Measurements from ENCODE around the gene PRPF8.
"Not testable (repeated sequence)": the region's sequence is repeated elsewhere in the genome, so short reads cannot be mapped to it uniquely, and the experiment has no call there.

The PRPF8 gene

DNA sequence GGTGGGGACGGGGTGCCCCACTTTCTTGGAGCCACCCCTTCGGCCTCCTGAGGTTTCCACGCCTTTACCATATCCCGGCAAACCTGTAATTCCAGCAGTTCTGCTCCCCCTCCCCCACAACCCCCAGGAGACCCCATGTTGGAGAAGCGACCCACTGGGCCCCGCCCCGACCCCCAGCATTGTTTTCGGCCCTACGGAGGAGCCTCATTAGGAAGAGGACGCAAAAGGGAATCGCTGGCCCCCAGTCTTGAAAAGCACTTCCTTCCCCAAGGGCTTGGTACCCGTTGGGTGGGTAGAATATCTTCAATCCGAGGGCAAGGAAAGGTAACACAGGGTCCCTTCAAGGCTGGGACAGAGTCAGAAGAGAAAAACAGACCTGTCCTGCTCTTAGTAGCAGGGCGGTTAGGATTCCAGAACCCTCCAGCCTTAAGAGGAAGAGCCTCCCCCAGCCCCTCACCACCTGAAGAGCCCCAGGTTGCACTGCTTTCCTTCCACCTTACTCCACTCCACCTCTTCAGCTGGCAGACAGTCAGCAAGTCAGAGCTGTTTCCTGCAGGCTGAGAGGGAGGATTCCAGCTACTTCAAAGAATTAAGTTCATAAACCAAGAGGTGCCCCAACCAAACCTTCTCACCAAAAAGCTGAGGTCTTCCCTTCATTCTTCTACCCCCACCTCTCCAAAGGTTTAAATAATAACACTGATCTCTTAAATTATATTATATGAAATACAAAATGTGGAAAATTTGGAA, 26.3 kb upstream of the PRPF8 start:
- no peak overlapping the region for H3K27ac Mint-ChIP-seq

DNA sequence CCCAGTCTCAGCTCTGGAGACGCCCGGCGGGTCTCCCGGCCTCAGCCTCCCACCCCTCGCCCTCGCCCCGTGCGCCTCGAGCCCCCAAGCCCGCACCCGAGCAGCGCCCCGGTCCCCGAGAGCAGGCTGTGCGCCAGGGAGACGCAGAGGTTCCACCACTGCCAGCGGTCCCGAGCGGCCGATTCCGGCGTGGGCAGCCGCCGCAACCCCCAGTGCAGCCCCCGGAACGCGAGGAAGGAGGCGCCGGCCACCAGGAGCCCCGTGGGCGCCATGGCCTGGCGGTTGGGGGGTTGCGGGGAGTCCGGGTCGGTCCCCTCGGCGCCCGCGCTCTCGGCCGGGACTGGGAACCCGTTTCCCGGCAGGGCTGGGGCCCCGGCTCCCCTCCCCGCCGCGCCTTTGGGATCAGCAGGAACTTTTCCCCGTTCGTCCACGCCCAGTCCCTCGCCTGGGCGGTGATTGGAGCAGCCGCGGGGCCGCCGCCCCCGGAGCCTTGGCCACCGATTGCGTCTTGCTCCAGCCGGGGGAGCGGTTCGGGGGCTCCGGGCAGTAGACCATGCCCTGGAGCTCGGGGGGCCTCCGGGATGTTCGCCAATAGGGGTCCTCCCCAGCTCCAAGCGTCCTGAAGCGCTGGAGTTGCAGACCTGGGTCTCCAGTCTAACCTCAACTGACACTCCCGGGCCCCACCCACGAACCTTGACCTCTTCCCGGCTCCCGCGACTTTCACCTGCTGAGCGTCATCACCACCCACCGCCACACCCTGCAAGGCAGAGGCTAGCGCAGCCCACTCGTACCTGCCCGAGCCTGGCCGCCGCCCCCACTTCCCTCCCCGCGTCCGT, 25.5 kb upstream of the PRPF8 start, which contains the start of gene TLCD2:
TLCD2 (minus strand) TSS at position 407 of the 836 bp plus-strand sequence; CDS start at position 272, 135 bp downstream.
- H3K9me3 Mint-ChIP-seq: no peaks in the 10 kb centered on the region
- peaks cover 8% of the 10 kb centered on the region for H3K36me3 Mint-ChIP-seq (ENCODE audit: low read depth)
- H3K4me3 Mint-ChIP-seq: peak within 1 kb of the TSS; percentile 37
- no peak within 1 kb of the TSS for H3K27ac Mint-ChIP-seq
- H3K27me3 Mint-ChIP-seq: peaks cover 41% of the 10 kb centered on the region
- peaks cover 27% of the 10 kb centered on the region for H3K4me1 Mint-ChIP-seq (ENCODE audit: low read depth)

More for the DNA sequence above, 26.3 kb upstream of the PRPF8 start:
- H3K4me3 Mint-ChIP-seq: peak overlapping the region; percentile 37
- peaks cover 36% of the 10 kb centered on the region for H3K27me3 Mint-ChIP-seq
- peaks cover 8% of the 10 kb centered on the region for H3K36me3 Mint-ChIP-seq (ENCODE audit: low read depth)
- no peaks in the 10 kb centered on the region for H3K9me3 Mint-ChIP-seq
- H3K4me1 Mint-ChIP-seq (ENCODE audit: low read depth): peaks cover 27% of the 10 kb centered on the region

GRCh38 chr17:1709403-1709951, 24.8 kb upstream of the PRPF8 start:
- Mint-ChIP-seq H3K4me1 (ENCODE audit: low read depth) (peaks cover 24% of the 10 kb centered on the region), H3K27ac (no peak overlapping the region), H3K9me3 (no peaks in the 10 kb centered on the region), H3K36me3 (ENCODE audit: low read depth) (peaks cover 8% of the 10 kb centered on the region), H3K27me3 (peaks cover 45% of the 10 kb centered on the region), H3K4me3 (peak overlapping the region; percentile 23)

DNA sequence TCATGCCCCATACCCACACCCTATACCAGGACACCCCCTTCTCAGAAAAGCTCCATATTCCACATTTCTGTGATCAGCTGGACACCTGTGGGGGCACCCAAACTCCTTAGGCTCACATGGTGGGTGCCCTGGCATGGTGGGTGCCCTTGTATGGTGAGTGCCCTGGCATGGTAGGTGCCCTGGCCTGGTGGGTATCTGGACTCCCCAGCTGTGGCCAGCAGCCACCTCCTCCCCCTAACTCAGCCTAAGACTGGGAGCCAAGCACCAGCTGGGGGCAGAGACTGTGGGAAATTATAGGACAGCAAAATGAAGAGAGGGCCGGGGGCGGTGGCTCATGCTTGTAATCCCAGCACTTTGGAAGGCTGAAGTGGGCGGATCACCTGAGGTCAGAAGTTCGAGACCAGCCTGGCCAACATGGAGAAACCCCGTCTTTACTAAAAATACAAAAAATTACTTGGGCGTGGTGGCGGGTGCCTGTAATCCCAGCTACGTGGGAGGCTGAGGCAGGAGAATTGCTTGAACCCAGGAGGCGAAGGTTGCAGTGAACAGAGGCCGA, 24.2 kb upstream of the PRPF8 start:
- not testable (repeated sequence) for H3K9me3 Mint-ChIP-seq; H3K4me3 Mint-ChIP-seq; H3K27ac Mint-ChIP-seq; H3K36me3 Mint-ChIP-seq (ENCODE audit: low read depth)
- peaks cover 48% of the 10 kb centered on the region for H3K27me3 Mint-ChIP-seq
- peaks cover 20% of the 10 kb centered on the region for H3K4me1 Mint-ChIP-seq (ENCODE audit: low read depth)

GRCh38 chr17:1707107-1707506, 22.4 kb upstream of the PRPF8 start:
- Mint-ChIP-seq H3K27ac (no peak overlapping the region), H3K4me1 (ENCODE audit: low read depth) (peaks cover 13% of the 10 kb centered on the region), H3K36me3 (ENCODE audit: low read depth) (no peaks in the 10 kb centered on the region), H3K9me3 (no peaks in the 10 kb centered on the region), H3K27me3 (peaks cover 40% of the 10 kb centered on the region), H3K4me3 (no peak overlapping the region)

DNA sequence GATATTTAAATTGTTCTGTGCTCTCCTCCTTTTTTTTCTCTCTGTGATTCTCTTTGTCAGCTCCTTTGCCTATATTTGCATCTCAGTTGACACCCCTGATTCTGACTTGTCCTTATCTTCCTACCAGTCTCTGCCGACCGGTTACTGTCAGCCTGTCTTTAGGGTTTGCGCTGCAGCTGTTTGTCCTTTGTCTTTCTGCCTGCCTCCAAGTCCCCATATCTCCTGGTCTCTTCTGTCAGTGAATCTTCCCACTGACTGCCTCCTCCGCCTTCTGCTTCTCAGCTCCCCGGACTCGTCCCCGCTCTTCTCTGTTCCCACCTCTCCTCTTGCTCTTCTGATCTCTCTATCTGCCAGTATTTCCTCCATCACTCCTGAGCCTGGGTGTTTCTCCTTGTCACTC, 20.3 kb upstream of the PRPF8 start:
- Mint-ChIP-seq H3K4me3 (no peak overlapping the region), H3K27ac (no peak overlapping the region), H3K36me3 (ENCODE audit: low read depth) (no peaks in the 10 kb centered on the region), H3K9me3 (no peaks in the 10 kb centered on the region), H3K27me3 (peaks cover 26% of the 10 kb centered on the region), H3K4me1 (ENCODE audit: low read depth) (no peaks in the 10 kb centered on the region)

- Mint-ChIP-seq H3K4me3 (no peak overlapping the region), H3K4me1 (ENCODE audit: low read depth) (no peaks in the 10 kb centered on the region), H3K36me3 (ENCODE audit: low read depth) (no peaks in the 10 kb centered on the region), H3K27ac (no peak overlapping the region), H3K9me3 (no peaks in the 10 kb centered on the region), H3K27me3 (peaks cover 20% of the 10 kb centered on the region)
These were observed 18.4 kb upstream of the PRPF8 start for GRCh38 chr17:1703063-1703462.

DNA sequence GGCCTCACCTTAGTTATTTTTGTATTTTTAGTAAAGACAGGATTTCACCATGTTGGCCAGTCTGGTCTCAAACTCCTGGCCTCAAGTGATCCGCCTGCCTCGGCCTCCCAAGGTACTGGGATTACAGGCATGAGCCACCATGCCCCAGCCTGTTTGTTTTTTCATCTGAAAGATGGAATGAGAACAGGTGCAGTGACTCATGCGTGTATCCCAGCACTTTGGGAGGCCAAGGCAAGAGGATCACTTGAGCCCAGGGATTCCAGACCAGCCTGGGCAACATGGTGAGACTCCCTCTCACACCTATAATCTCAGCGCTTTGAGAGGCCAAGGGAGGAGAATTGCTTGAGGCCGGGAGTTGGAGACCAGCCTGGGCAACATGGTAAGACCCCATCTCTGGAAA, 15.2 kb upstream of the PRPF8 start:
- not testable (repeated sequence) for H3K36me3 Mint-ChIP-seq (ENCODE audit: low read depth); H3K4me1 Mint-ChIP-seq (ENCODE audit: low read depth); H3K27ac Mint-ChIP-seq; H3K9me3 Mint-ChIP-seq; H3K4me3 Mint-ChIP-seq; H3K27me3 Mint-ChIP-seq

DNA sequence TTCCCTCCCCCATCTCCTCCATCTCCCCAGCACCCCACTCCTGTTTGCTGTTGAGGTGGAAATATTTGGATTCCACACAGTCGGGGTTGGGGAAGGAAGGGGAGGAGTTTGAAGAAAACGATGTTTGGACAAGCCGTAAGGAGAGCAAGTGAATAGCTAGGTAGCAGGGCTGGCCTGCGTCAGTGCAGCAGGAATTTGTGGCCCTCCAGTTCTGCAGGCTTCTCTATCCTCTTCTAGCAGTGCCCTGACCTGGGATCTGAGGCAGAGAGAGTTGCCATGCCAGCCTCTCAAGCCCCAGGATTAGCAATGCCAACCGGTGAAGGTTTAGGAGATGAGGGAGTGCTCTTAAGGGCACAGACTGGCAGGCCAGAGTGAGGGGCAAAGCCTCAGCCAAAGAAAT, 13.0 kb upstream of the PRPF8 start:
- Mint-ChIP-seq H3K4me3 (no peak overlapping the region), H3K27ac (no peak overlapping the region), H3K36me3 (ENCODE audit: low read depth) (no peaks in the 10 kb centered on the region), H3K9me3 (no peaks in the 10 kb centered on the region), H3K27me3 (peaks cover 3% of the 10 kb centered on the region), H3K4me1 (ENCODE audit: low read depth) (no peaks in the 10 kb centered on the region)

DNA sequence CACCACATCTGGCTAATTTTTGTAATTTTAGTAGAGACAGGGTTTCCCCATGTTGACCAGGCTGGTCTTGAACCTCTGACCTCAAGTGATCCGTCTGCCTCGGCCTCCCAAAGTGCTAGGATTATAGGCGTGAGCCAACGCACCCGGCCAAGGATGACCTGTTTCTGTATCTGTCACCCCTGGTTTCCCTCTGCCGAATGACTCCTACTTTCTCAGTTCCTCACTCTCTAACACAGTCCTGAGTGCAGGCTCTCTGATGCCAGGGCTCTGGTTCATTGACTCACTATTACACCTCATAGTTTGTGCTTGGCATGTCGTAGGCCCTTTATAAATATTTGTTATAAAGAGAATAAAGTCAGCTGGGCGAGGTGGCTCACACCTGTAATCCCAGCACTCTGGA, 10.7 kb upstream of the PRPF8 start:
- Mint-ChIP-seq H3K9me3 (no peaks in the 10 kb centered on the region), H3K27me3 (peaks cover 3% of the 10 kb centered on the region), H3K4me3 (no peak overlapping the region), H3K27ac (no peak overlapping the region), H3K36me3 (ENCODE audit: low read depth) (no peaks in the 10 kb centered on the region), H3K4me1 (ENCODE audit: low read depth) (no peaks in the 10 kb centered on the region)

DNA sequence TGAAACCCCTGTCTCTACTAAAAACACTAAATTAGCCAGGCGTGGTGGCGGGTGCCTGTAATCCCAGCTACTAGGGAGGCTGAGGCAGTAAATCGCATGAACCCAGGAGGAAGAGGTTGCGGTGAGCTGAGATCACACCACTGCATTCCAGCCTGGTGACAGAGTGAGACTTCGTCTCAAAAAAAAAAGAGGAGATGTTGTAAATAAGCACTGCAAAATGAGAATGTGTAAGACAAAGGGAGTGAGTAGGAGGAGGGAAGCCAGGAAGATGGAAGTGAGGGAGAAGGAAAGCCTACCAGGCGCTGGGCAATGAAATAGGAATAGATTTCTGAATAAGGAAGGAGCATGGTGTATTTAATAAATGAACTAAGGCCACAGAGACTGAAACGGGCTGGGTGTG, 8.7 kb upstream of the PRPF8 start:
- Mint-ChIP-seq H3K4me3 (no peak overlapping the region), H3K9me3 (no peaks in the 10 kb centered on the region), H3K27me3 (peaks cover 3% of the 10 kb centered on the region), H3K36me3 (ENCODE audit: low read depth) (no peaks in the 10 kb centered on the region), H3K4me1 (ENCODE audit: low read depth) (no peaks in the 10 kb centered on the region), H3K27ac (no peak overlapping the region)

DNA sequence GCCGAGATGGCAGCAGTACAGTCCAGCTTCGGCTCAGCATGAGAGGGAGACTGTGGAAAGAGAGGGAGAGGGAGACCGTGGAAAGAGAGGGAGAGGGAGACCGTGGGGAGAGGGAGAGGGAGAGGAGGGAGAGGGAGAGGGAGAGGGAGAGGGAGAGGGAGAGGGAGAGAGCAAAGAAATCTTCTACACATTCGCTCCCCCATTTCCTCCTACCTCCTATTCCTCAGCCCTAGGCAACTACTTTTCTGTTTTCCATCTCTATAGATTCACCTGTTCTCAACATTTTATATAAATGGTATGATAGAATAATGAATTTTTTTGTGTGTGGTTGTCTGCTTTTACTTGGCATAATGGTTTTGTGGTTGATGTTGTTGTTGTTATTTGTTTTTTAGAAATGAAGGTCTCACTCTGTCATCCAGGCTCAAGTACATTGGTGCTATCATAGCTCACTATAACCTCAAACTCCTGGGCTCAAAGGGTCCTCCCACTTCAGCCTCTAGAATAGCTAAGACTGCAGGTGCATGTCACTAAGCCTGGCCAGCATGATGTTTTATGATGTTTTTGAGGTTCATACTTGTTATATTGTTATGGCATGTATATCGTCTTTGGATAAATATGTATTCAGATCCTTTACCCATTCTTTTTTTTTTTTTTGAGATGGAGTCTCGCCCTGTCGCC, 6.0 kb upstream of the PRPF8 start:
- no peaks in the 10 kb centered on the region for H3K9me3 Mint-ChIP-seq
- H3K27ac Mint-ChIP-seq: no peak overlapping the region
- peaks cover 3% of the 10 kb centered on the region for H3K27me3 Mint-ChIP-seq
- H3K4me1 Mint-ChIP-seq (ENCODE audit: low read depth): peaks cover 3% of the 10 kb centered on the region
- H3K36me3 Mint-ChIP-seq (ENCODE audit: low read depth): no peaks in the 10 kb centered on the region
- H3K4me3 Mint-ChIP-seq: no peak overlapping the region

- H3K4me3 Mint-ChIP-seq; H3K27ac Mint-ChIP-seq; H3K27me3 Mint-ChIP-seq; H3K36me3 Mint-ChIP-seq (ENCODE audit: low read depth); H3K9me3 Mint-ChIP-seq: not testable (repeated sequence)
- peaks cover 18% of the 10 kb centered on the region for H3K4me1 Mint-ChIP-seq (ENCODE audit: low read depth)
These were observed 3.7 kb upstream of the PRPF8 start for GRCh38 chr17:1688405-1688804.

- Mint-ChIP-seq H3K9me3 (no peaks in the 10 kb centered on the region), H3K27me3 (no peaks in the 10 kb centered on the region), H3K4me3 (no peak overlapping the region), H3K27ac (no peak overlapping the region), H3K36me3 (ENCODE audit: low read depth) (peaks cover 32% of the 10 kb centered on the region), H3K4me1 (ENCODE audit: low read depth) (peaks cover 37% of the 10 kb centered on the region)
These were observed 1.4 kb upstream of the PRPF8 start for GRCh38 chr17:1686086-1686485.
